H1 (cell line): ENCODE measurements around the gene MACF1. TPM values are rescaled to one million over a fixed set of nuclear protein-coding genes. Genes with fewer than 3 reads are reported as not detected.

Experiments
- CTCF ChIA-PET: fragments of 300-600 bp; sonication (Branson Sonifier 250); formaldehyde crosslinking; loops from one replicate; lab custom pipeline; 2021; ENCODE audit not compliant: partially characterized antibody; lab: Charles Lee
- POLR2A ChIA-PET: fragments of 300-600 bp; sonication (Branson Sonifier 250); formaldehyde crosslinking; loops from one replicate; lab custom pipeline; 2021; ENCODE audit warnings: inconsistent platforms; ENCODE audit not compliant: partially characterized antibody; lab: Charles Lee
- DNase-seq, 2 experiments: peaks; one replicate each; pipeline versions ENCODE4 v3.0.0 to v3.0.0-alpha.2; 2010 to 2022; ENCODE audit warnings: low spot score in 2 of 2, low read depth in 1 of 2, mixed read lengths in 1 of 2
- FAIRE-seq: peaks from 2 replicates; lab custom pipeline; 2011; peaks lifted over from hg19 to GRCh38; lab: Jason Lieb, UNC
- H2AFZ ChIP-seq: 2 replicates; pipeline ENCODE4 v1.8.1; 2012; ENCODE audit warnings: low read length, inconsistent platforms
- H2AK5ac ChIP-seq: 2 replicates; pipeline ENCODE4 v1.6.1; 2013; ENCODE audit warnings: low read depth, low read length
- H2BK120ac ChIP-seq: replicated peaks from 2 replicates; pipeline ENCODE3; 2013; ENCODE audit warnings: low read depth, low read length, inconsistent platforms
- H2BK12ac ChIP-seq: 2 replicates; pipeline ENCODE4 v1.6.1; 2013; ENCODE audit warnings: low read depth, low read length
- H2BK15ac ChIP-seq: 2 replicates; pipeline ENCODE4 v1.6.1; 2013; ENCODE audit warnings: low read length
- H2BK20ac ChIP-seq: 2 replicates; pipeline ENCODE4 v1.6.1; 2013; ENCODE audit warnings: low read length
- H2BK5ac ChIP-seq: 2 replicates; pipeline ENCODE4 v1.6.1; 2013; ENCODE audit warnings: low read depth, low read length
- H3K14ac ChIP-seq: 2 replicates; pipeline ENCODE4 v1.6.1; 2013; ENCODE audit warnings: inconsistent platforms; ENCODE audit not compliant: insufficient read length
- H3K18ac ChIP-seq: 2 replicates; pipeline ENCODE4 v1.6.1; 2013; ENCODE audit warnings: low read length; ENCODE audit errors: extremely low read depth
- H3K23ac ChIP-seq: 2 replicates; pipeline ENCODE4 v1.6.1; 2013; ENCODE audit warnings: inconsistent platforms; ENCODE audit not compliant: insufficient read length
- H3K23me2 ChIP-seq: 2 replicates; pipeline ENCODE4 v1.6.1; 2013; ENCODE audit warnings: low read depth, low read length
- H3K27ac ChIP-seq: 2 replicates; pipeline ENCODE4 v1.6.1; 2011; ENCODE audit warnings: low read depth, low read length, inconsistent platforms
- H3K27me3 ChIP-seq, 4 experiments: replicated peaks in 1 of 4; 1 replicate in 1 of 4; 2 replicates in 3 of 4; pipeline versions ENCODE4 v1.6.1 to v1.8.1; 2011 to 2013; ENCODE audit warnings: low read length in 3 of 4, mild to moderate bottlenecking in 3 of 4, inconsistent platforms in 2 of 4, mixed read lengths in 2 of 4, moderate library complexity in 1 of 4; ENCODE audit not compliant: control insufficient read depth in 3 of 4, insufficient read depth in 3 of 4; ENCODE audit errors: extremely low read depth in 1 of 4
- H3K36me3 ChIP-seq, 4 experiments: 2 replicates each; pipeline versions ENCODE4 v1.6.1 to v1.8.1; 2011 to 2013; ENCODE audit warnings: mild to moderate bottlenecking in 4 of 4, low read length in 3 of 4, moderate library complexity in 2 of 4, control low read depth in 1 of 4, inconsistent platforms in 1 of 4; ENCODE audit not compliant: insufficient read depth in 4 of 4, control insufficient read depth in 2 of 4
- H3K4ac ChIP-seq: replicated peaks from 2 replicates; pipeline ENCODE3; 2013; ENCODE audit warnings: low read length, low read depth, mixed read lengths, inconsistent platforms; ENCODE audit not compliant: insufficient read length
- H3K4me1 ChIP-seq, 4 experiments: replicated peaks in 1 of 4; 1 replicate in 1 of 4; 2 replicates in 3 of 4; pipeline versions ENCODE4 v1.6.1 to v1.8.1; 2011 to 2013; ENCODE audit warnings: low read length in 3 of 4, inconsistent platforms in 2 of 4, mixed read lengths in 1 of 4; ENCODE audit not compliant: insufficient read depth in 4 of 4, control insufficient read depth in 3 of 4
- H3K4me2 ChIP-seq, 2 experiments: 2 replicates each; pipeline versions ENCODE4 v1.6.1 to v1.8.1; 2011 to 2013; ENCODE audit warnings: low read depth in 2 of 2, low read length in 2 of 2, control low read depth in 1 of 2, inconsistent platforms in 1 of 2, mild to moderate bottlenecking in 1 of 2; ENCODE audit not compliant: insufficient read depth in 1 of 2
- H3K4me3 ChIP-seq, 4 experiments: fragments of 200-600, 300-600 bp in 1 of 4; sonication (generic), shearing (Covaris generic), sonication (Bioruptor Twin) in 1 of 4; 2 replicates each; pipeline versions ENCODE4 v1.5.1 to v1.8.1; 2011 to 2016; ENCODE audit warnings: low read length in 4 of 4, low read depth in 3 of 4, control low read depth in 2 of 4, inconsistent platforms in 2 of 4, mild to moderate bottlenecking in 2 of 4, mixed read lengths in 1 of 4, moderate library complexity in 1 of 4; ENCODE audit not compliant: insufficient read depth in 2 of 4; ENCODE audit errors: extremely low read depth in 1 of 4
- H3K56ac ChIP-seq: replicated peaks from 2 replicates; pipeline ENCODE3; 2013; ENCODE audit warnings: low read depth, mild to moderate bottlenecking, mixed read lengths, low read length, inconsistent platforms; ENCODE audit not compliant: insufficient read length
- H3K79me1 ChIP-seq: 2 replicates; pipeline ENCODE4 v1.6.1; 2013; ENCODE audit warnings: low read depth, low read length, control low read depth
- H3K79me2 ChIP-seq, 2 experiments: 2 replicates each; pipeline versions ENCODE4 v1.6.1 to v1.8.1; 2012 to 2013; ENCODE audit warnings: low read length in 2 of 2, mild to moderate bottlenecking in 2 of 2, inconsistent platforms in 1 of 2; ENCODE audit not compliant: insufficient read depth in 2 of 2, control insufficient read depth in 1 of 2
- H3K9ac ChIP-seq, 4 experiments: replicated peaks in 1 of 4; 1 replicate in 1 of 4; 2 replicates in 3 of 4; pipeline versions ENCODE4 v1.6.1 to v1.8.1; 2011 to 2013; ENCODE audit warnings: low read depth in 3 of 4, low read length in 3 of 4, control low read depth in 2 of 4, mild to moderate bottlenecking in 2 of 4, moderate library complexity in 2 of 4, inconsistent platforms in 1 of 4; ENCODE audit errors: extremely low read depth in 1 of 4
- H3K9me3 ChIP-seq, 2 experiments: 2 replicates each; pipeline versions ENCODE4 v1.6.1 to v1.8.1; 2012 to 2013; ENCODE audit warnings: mild to moderate bottlenecking in 2 of 2, moderate library complexity in 2 of 2, control low read depth in 1 of 2, inconsistent platforms in 1 of 2, low read depth in 1 of 2, low read length in 1 of 2, mixed read lengths in 1 of 2; ENCODE audit not compliant: insufficient read depth in 2 of 2
- H4K20me1 ChIP-seq, 2 experiments: replicated peaks in 1 of 2; 2 replicates each; pipeline versions ENCODE3 to v1.8.1; 2011 to 2013; ENCODE audit warnings: inconsistent platforms in 2 of 2, low read length in 2 of 2, mild to moderate bottlenecking in 1 of 2; ENCODE audit not compliant: insufficient read depth in 2 of 2, control insufficient read depth in 1 of 2
- H4K5ac ChIP-seq: 2 replicates; pipeline ENCODE4 v1.6.1; 2013; ENCODE audit warnings: low read length, low read depth, mixed read lengths, inconsistent platforms; ENCODE audit not compliant: insufficient read length
- H4K8ac ChIP-seq: 2 replicates; pipeline ENCODE4 v1.8.0; 2013; ENCODE audit warnings: mild to moderate bottlenecking, moderate library complexity, low read length, inconsistent platforms; ENCODE audit not compliant: insufficient read depth; ENCODE audit errors: extremely low read depth
- H4K91ac ChIP-seq: replicated peaks from 2 replicates; pipeline ENCODE3; 2013; ENCODE audit warnings: low read length, mixed read lengths, inconsistent platforms; ENCODE audit not compliant: insufficient read length
- BRCA1 ChIP-seq: IDR thresholded peaks from 2 replicates; pipeline ENCODE4 v1.6.1; 2012; ENCODE audit warnings: low read depth, low read length, improper control_type of control experiment
- HDAC2 ChIP-seq, 2 experiments: fragments of 300-600 bp in 1 of 2; sonication (generic) in 1 of 2; IDR thresholded peaks; 2 replicates each; pipeline ENCODE4 v1.6.1; 2011 to 2012; ENCODE audit warnings: low read depth in 2 of 2, low read length in 2 of 2, mild to moderate bottlenecking in 2 of 2, moderate library complexity in 2 of 2, borderline replicate concordance in 1 of 2, inconsistent platforms in 1 of 2
- KDM4A ChIP-seq: IDR thresholded peaks from one replicate; pipeline ENCODE4 v1.7.1; 2012; ENCODE audit warnings: low read depth, mild to moderate bottlenecking, moderate library complexity, low read length, inconsistent platforms; ENCODE audit not compliant: severe bottlenecking
- MAFK ChIP-seq: IDR thresholded peaks from 2 replicates; pipeline ENCODE4 v1.6.1; 2012; ENCODE audit warnings: low read depth, mild to moderate bottlenecking, improper control_type of control experiment, low read length
- POLR2A ChIP-seq, 2 experiments: IDR thresholded peaks; 1 replicate in 1 of 2; 2 replicates in 1 of 2; pipeline ENCODE4 v1.6.1; 2011; ENCODE audit warnings: low read depth in 2 of 2, low read length in 2 of 2, mild to moderate bottlenecking in 2 of 2; ENCODE audit errors: control extremely low read depth in 1 of 2
- TAF1 ChIP-seq: IDR thresholded peaks from 2 replicates; pipeline ENCODE4 v1.6.1; 2011; ENCODE audit warnings: mild to moderate bottlenecking, low read depth, low read length
- WGBS, 2 experiments: shearing (Covaris generic) in 1 of 2; methylation state at CpG; one replicate each; pipeline versions ENCODE4 v1.1.6 to v1.1.7; 2013 to 2015; ENCODE audit warnings: low lambda C conversion rate in 2 of 2, mixed read lengths in 2 of 2, inconsistent platforms in 1 of 2, low coverage in 1 of 2, missing lambda C conversion rate in 1 of 2; ENCODE audit not compliant: insufficient replicate concordance in 2 of 2, insufficient coverage in 1 of 2, insufficient read length in 1 of 2; ENCODE audit errors: extremely low coverage in 1 of 2, missing lambda C conversion rate in 1 of 2; 5-methylcytosine and 5-hydroxymethylcytosine counted together
- polyA plus RNA-seq, 7 experiments: library from polyadenylated mRNA; depleted of rRNA in 3 of 7; stranded (reverse) in 5 of 7; unstranded in 2 of 7; fragments of >200 nt in 5 of 7; fragments of 200-250 nt in 2 of 7; gene quantifications; 1 replicate in 5 of 7; 2 replicates in 1 of 7; 4 replicates in 1 of 7; pipeline versions ENCODE4 v1.2.1 to v1.2.3, GENCODE V29; 2011 to 2013; ENCODE audit warnings: missing spikeins in 2 of 7, mixed read lengths in 2 of 7
- total RNA-seq: library from RNA; stranded (reverse); fragmentation: NEBNext Ultra II Directional; extraction: Animal tissue kit (Norgen Biotek cat#: 25700); gene quantifications from 2 replicates; pipeline ENCODE4 v1.2.1, GENCODE V29; 2021

Gene MACF1
- total and polyA plus RNA-seq, 2 of the 8 experiments (the other 6 are each of a cell fraction or from before 2014, with no cell fraction given) = 59.8 to 285 TPM

- Histone ChIP-seq H3K9ac (no peak overlapping the region), H3K4me1 (no peaks in the 10 kb centered on the region), H3K9me3 (peaks cover 0 to 4% of the 10 kb centered on the region in 2 experiments; a peak in 1 of 4 replicates), H3K23me2 (no peaks in the 10 kb centered on the region), H3K27ac (no peak overlapping the region), H2AFZ (no peak overlapping the region), H2AK5ac (no peak overlapping the region), H3K4me3 (no peak overlapping the region), H3K79me2 (peaks cover 0 to 30% of the 10 kb centered on the region in 2 experiments; a peak in 2 of 4 replicates), H3K79me1 (no peaks in the 10 kb centered on the region; the same call in 1 of the 2 replicates), H3K18ac (no peak overlapping the region), H3K14ac (no peak overlapping the region), H4K91ac (no peak overlapping the region), H3K4me2 (no peak overlapping the region), H2BK12ac (no peak overlapping the region), H4K5ac (no peak overlapping the region), H2BK120ac (no peak overlapping the region), H4K8ac (no peak overlapping the region), H3K27me3 (no peaks in the 10 kb centered on the region), H3K36me3 (peaks cover 0 to 2% (median 0%) of the 10 kb centered on the region in 4 experiments; a peak in 2 of 8 replicates), H3K56ac (no peak overlapping the region), H4K20me1 (peaks cover 0 to 2% of the 10 kb centered on the region in 2 experiments), H2BK15ac (no peak overlapping the region), H2BK20ac (no peak overlapping the region), H2BK5ac (no peak overlapping the region), H3K23ac (no peak overlapping the region), H3K4ac (no peak overlapping the region)
- DNase-seq (no peak), FAIRE-seq (no peak)
- 96% methylated on average over 3 of the region's 3 CpGs; no CpG with 5 or more reads in 1 of the 2 experiments for WGBS, 2 experiments
- no peak for TF ChIP-seq MAFK
- TF ChIP-seq POLR2A (IDR thresholded peaks at IDR 0.05; ENCODE audit: control extremely low read depth in 1 of 2, low read depth in 2 of 2, low read length in 2 of 2) = no peak
- no peak for TF ChIP-seq HDAC2 (IDR thresholded peaks at IDR 0.05; ENCODE audit: borderline replicate concordance in 1 of 2, low read depth in 2 of 2, low read length in 2 of 2)
- TF ChIP-seq KDM4A = no peak
- TF ChIP-seq TAF1 = no peak
- no peak for TF ChIP-seq BRCA1
- POLR2A ChIA-PET = no interaction called here
- CTCF ChIA-PET = no interaction called here
Measured at GRCh38 chr1:39239968-39240367, 35.5 kb downstream of the MACF1 start.
